Fibroblast of lung (primary cell): ENCODE measurements around the gene ZFR2.

ENCODE experiments used
- EZH2 ChIP-seq: IDR thresholded peaks from 2 replicates; pipeline ENCODE4 v1.5.1; 2012; ENCODE audit warnings: low read length, control low read depth, mild to moderate bottlenecking; ENCODE audit errors: missing control alignments
- TF ChIP-seq, protein P1 (sequence below), 2 donors: IDR thresholded peaks in 1 of 2; conservative IDR thresholded peaks in 1 of 2; 1 replicate in 1 of 2; 2 replicates in 1 of 2; pipeline ENCODE4 v1.5.1; 2011 to 2012; ENCODE audit warnings: low read length in 2 of 2, control low read depth in 1 of 2, inconsistent platforms in 1 of 2, low read depth in 1 of 2, mild to moderate bottlenecking in 1 of 2

DNA sequence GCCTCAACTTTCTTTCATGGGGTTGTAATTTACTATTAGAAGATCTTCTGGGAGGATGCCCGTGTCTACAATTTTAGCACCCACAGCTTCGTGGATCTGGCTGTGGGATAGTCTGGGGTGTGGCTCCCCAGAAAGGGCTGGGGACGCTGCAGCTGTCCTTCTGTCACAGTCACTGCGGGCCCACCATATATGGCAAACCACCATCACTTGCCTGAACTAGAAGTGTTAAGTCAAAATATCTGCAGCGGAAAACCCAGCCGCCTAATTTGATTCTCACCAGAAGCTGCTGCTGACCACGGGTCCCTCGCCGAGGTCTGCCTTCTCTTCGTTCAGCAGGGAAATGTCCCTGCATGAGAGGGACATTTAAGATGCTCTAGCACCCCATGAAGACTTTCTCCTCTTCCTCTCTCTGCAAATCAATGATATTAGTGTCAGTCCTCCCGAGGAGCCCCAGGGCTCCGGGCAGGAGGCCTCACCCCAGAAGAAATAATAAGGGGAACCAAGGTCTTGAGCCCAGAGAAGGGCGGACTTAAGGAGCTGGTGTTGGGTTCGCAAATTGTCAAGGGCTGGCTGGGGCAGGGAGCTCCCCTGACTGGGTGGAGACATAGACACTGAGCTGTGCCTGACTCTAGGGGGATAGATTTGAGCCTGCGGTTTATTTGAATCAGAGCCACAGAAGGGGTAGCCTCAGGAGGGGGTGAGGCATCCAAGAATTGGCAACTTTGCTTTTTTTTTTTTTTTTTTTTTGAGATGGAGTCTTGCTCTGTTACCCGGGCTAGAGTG is 79.7 kb downstream of the ZFR2 start:
- TF ChIP-seq, protein P1, sequence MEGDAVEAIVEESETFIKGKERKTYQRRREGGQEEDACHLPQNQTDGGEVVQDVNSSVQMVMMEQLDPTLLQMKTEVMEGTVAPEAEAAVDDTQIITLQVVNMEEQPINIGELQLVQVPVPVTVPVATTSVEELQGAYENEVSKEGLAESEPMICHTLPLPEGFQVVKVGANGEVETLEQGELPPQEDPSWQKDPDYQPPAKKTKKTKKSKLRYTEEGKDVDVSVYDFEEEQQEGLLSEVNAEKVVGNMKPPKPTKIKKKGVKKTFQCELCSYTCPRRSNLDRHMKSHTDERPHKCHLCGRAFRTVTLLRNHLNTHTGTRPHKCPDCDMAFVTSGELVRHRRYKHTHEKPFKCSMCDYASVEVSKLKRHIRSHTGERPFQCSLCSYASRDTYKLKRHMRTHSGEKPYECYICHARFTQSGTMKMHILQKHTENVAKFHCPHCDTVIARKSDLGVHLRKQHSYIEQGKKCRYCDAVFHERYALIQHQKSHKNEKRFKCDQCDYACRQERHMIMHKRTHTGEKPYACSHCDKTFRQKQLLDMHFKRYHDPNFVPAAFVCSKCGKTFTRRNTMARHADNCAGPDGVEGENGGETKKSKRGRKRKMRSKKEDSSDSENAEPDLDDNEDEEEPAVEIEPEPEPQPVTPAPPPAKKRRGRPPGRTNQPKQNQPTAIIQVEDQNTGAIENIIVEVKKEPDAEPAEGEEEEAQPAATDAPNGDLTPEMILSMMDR (conservative IDR thresholded peaks at IDR 0.05 in 1 of 2, IDR thresholded peaks at IDR 0.05 in 1 of 2; ENCODE audit: low read depth in 1 of 2, low read length in 2 of 2), result no peak
- no peak for TF ChIP-seq EZH2
